Measurements from ENCODE around the gene DEK.
"Not testable (repeated sequence)": the region's sequence is repeated elsewhere in the genome, so short reads cannot be mapped to it uniquely, and the experiment has no call there.

Gene DEK, protein sequence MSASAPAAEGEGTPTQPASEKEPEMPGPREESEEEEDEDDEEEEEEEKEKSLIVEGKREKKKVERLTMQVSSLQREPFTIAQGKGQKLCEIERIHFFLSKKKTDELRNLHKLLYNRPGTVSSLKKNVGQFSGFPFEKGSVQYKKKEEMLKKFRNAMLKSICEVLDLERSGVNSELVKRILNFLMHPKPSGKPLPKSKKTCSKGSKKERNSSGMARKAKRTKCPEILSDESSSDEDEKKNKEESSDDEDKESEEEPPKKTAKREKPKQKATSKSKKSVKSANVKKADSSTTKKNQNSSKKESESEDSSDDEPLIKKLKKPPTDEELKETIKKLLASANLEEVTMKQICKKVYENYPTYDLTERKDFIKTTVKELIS

DNA sequence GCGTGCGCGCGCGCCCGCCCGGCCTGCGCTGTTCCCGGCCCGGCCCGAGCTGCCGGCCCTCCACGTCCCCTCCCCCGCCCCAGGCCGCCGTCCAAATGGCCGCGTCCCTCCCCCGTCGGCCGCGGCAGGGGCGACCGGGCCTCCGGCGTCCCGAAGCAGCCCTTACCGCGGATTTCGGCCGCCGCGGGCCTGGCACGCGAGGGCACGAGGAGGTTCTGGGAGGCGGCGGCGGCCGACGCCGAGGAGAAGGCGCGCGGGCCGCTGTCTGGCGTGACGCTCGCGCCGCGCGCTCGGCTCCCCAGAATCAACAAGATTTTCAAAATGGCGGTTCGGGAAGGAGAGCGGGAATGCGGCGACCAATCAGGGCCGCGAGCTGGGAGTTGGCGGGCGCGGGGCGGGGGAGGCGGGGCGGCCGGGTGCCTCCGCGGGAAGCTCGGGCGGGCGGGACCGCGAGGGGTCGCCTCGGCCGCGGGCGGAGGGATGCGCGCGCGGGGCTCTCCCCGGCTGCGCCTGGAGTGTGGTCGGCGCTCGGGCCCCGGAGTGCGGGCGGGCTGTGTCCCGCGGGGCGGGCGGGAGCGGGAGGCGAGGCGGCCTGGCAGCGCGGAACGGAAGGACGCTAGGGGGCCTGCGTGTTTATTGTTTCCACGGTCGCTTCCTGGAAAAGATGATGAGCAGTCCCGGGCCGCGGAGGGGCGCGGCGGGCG lies at the start of gene DEK:
Gene DEK (minus strand): TSS at position 312 of the 704 bp plus-strand sequence. CDS start 543 bp downstream, outside the sequence.
- peak within 1 kb of the TSS; percentile 90 for H3K27ac ChIP-seq (ENCODE audit: low read depth, low read length)
- peaks cover 8% of the 10 kb centered on the region; the same call in 1 of the 2 replicates for H3K27me3 ChIP-seq (ENCODE audit: control insufficient read depth, insufficient read depth, low read length)
- H3K9me3 ChIP-seq (ENCODE audit: control insufficient read depth, insufficient read depth, low read depth, low read length), result no peaks in the 10 kb centered on the region
- peaks cover 32% of the 10 kb centered on the region for H3K4me1 ChIP-seq (ENCODE audit: control insufficient read depth, insufficient read depth, low read length)
- H3K36me3 ChIP-seq (ENCODE audit: control insufficient read depth, insufficient read depth, low read length), result peaks cover 19% of the 10 kb centered on the region
- H3K9ac ChIP-seq (ENCODE audit: low read length), result peak within 1 kb of the TSS; percentile 98
- peak within 1 kb of the TSS; percentile 91 for H3K4me3 ChIP-seq (ENCODE audit: low read depth, low read length)

DNA sequence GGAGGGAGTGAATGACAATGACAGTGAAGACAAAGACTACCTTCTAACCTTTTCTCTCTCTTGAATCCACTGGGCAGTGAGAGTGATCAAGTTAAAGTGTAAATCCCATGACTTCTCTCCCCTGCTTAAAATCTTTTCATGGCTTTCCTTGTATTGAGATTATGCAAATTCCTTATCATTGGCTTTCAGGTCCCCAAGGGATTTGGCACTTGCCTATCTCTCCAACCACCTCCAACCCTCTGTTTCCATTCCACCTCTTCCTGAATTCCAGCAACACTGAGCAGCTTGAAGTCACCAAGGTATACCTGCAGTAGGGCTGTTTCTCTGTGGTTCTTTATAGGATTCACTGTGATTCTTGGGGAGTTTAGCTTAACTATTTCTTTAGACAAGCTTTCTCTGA lies 48.0 kb upstream of the DEK start:
- H3K27me3 ChIP-seq (ENCODE audit: control insufficient read depth, insufficient read depth, low read length), result no peaks in the 10 kb centered on the region
- H3K27ac ChIP-seq (ENCODE audit: low read depth, low read length), result no peak overlapping the region
- H3K4me3 ChIP-seq (ENCODE audit: low read depth, low read length), result no peak overlapping the region
- H3K36me3 ChIP-seq (ENCODE audit: control insufficient read depth, insufficient read depth, low read length), result no peaks in the 10 kb centered on the region
- H3K9me3 ChIP-seq (ENCODE audit: control insufficient read depth, insufficient read depth, low read depth, low read length), result peaks cover 16% of the 10 kb centered on the region
- H3K9ac ChIP-seq (ENCODE audit: low read length), result no peak overlapping the region
- no peaks in the 10 kb centered on the region for H3K4me1 ChIP-seq (ENCODE audit: control insufficient read depth, insufficient read depth, low read length)

DNA sequence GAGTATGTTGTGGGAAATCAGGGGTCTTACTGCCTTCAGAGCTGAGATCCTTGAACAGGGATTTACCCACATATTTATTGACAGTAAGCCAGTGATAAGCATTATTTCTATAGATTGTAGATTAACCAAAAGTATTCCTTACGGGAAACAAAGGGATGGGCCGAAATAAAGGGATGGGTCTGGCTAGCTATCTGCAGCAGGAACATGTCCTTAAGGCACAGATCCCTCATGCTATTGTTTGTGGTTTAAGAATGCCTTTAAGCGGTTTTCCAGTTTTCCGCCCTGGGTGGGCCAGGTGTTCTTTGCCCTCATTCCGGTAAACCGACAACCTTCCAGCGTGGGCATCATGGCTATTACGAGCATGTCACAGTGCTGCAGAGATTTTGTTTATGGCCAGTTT lies 45.7 kb upstream of the DEK start:
- H3K27me3 ChIP-seq (ENCODE audit: control insufficient read depth, insufficient read depth, low read length); H3K9ac ChIP-seq (ENCODE audit: low read length); H3K27ac ChIP-seq (ENCODE audit: low read depth, low read length); H3K4me1 ChIP-seq (ENCODE audit: control insufficient read depth, insufficient read depth, low read length); H3K4me3 ChIP-seq (ENCODE audit: low read depth, low read length); H3K36me3 ChIP-seq (ENCODE audit: control insufficient read depth, insufficient read depth, low read length): not testable (repeated sequence)
- H3K9me3 ChIP-seq (ENCODE audit: control insufficient read depth, insufficient read depth, low read depth, low read length), result peaks cover 16% of the 10 kb centered on the region

DNA sequence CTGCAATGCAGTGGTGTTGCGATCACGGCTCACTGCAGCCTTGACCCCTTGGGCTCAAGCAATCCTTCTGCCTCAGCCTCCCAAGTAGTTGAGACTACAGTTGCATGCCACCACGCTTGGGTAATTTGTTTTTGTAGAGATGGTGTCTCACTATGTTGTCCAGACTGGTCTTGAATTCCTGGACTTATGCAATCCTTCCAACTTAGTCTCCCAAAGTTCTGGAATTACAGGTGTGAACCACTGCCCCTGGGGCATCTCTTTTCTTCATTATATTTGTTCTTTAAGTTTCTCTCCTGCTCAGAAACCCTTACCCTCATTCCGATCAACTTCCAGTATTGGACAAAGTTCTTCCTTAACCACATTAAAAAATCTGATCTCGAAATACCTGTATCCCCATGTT lies 44.7 kb upstream of the DEK start:
- H3K27me3 ChIP-seq (ENCODE audit: control insufficient read depth, insufficient read depth, low read length), result no peaks in the 10 kb centered on the region
- H3K4me1 ChIP-seq (ENCODE audit: control insufficient read depth, insufficient read depth, low read length), result peaks cover 3% of the 10 kb centered on the region; the same call in 1 of the 2 replicates
- no peak overlapping the region for H3K4me3 ChIP-seq (ENCODE audit: low read depth, low read length)
- peaks cover 16% of the 10 kb centered on the region for H3K9me3 ChIP-seq (ENCODE audit: control insufficient read depth, insufficient read depth, low read depth, low read length)
- H3K27ac ChIP-seq (ENCODE audit: low read depth, low read length), result no peak overlapping the region
- no peaks in the 10 kb centered on the region for H3K36me3 ChIP-seq (ENCODE audit: control insufficient read depth, insufficient read depth, low read length)
- H3K9ac ChIP-seq (ENCODE audit: low read length), result no peak overlapping the region

DNA sequence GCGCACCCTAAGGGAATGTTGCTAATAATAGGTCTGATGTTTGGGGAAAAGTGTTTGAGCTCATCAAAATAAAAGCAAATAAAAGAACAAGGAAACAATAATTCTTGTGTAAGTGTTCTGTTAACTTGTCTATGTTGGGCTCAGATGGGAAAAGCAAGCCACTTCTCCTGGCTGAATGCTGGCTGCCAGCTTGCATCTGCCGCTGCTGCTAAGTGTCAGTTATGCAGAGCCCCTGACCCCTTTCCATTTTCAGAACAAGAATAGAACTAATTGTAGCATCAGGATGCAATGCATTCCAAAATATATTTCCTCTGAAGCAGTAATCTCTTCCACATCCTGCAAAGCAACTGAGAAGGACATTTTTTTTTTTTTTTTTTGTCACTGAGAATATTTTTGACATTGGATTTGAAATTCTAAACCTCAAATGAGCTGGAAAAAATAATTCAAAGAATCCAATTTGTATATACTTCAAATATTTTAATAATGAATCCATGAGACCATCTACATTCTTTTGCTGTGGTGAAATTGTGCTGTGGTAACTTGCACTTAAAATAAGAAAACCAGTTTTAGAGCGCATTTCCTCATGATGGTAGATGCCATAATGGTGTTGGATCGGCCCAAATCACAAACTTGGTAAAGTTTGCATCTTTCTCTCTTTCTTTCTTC lies 43.9 kb upstream of the DEK start:
- H3K9ac ChIP-seq (ENCODE audit: low read length), result no peak overlapping the region

DNA sequence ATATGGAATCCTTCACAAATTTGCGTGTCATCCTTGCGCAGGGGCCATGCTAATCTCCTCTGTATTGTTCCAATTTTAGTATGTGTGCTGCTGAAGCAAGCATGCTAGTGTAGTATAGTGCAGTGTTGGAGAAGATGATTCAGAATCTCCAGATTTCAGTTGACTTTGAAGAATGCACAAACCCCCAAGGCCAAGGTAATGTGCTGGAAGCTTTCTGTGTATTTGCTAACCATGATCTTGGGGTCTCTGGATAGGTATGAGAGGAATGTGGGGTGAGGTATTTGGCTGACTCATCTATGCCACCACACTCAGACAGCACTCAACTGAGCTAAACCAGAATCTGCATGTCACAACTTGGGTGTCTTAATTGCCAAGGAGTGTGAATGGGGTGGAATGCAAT lies 42.6 kb upstream of the DEK start:
- no peaks in the 10 kb centered on the region for H3K36me3 ChIP-seq (ENCODE audit: control insufficient read depth, insufficient read depth, low read length)
- peaks cover 3% of the 10 kb centered on the region; the same call in 1 of the 2 replicates for H3K4me1 ChIP-seq (ENCODE audit: control insufficient read depth, insufficient read depth, low read length)
- H3K9ac ChIP-seq (ENCODE audit: low read length), result no peak overlapping the region
- H3K27me3 ChIP-seq (ENCODE audit: control insufficient read depth, insufficient read depth, low read length), result no peaks in the 10 kb centered on the region
- H3K9me3 ChIP-seq (ENCODE audit: control insufficient read depth, insufficient read depth, low read depth, low read length), result peaks cover 16% of the 10 kb centered on the region
- no peak overlapping the region for H3K27ac ChIP-seq (ENCODE audit: low read depth, low read length)
- H3K4me3 ChIP-seq (ENCODE audit: low read depth, low read length), result no peak overlapping the region

More for the DNA sequence above, 43.9 kb upstream of the DEK start:
- Histone ChIP-seq H3K4me1 (ENCODE audit: control insufficient read depth, insufficient read depth, low read length) (peaks cover 3% of the 10 kb centered on the region; the same call in 1 of the 2 replicates), H3K4me3 (ENCODE audit: low read depth, low read length) (no peak overlapping the region), H3K27me3 (ENCODE audit: control insufficient read depth, insufficient read depth, low read length) (no peaks in the 10 kb centered on the region), H3K36me3 (ENCODE audit: control insufficient read depth, insufficient read depth, low read length) (no peaks in the 10 kb centered on the region), H3K27ac (ENCODE audit: low read depth, low read length) (no peak overlapping the region), H3K9me3 (ENCODE audit: control insufficient read depth, insufficient read depth, low read depth, low read length) (peaks cover 16% of the 10 kb centered on the region)

DNA sequence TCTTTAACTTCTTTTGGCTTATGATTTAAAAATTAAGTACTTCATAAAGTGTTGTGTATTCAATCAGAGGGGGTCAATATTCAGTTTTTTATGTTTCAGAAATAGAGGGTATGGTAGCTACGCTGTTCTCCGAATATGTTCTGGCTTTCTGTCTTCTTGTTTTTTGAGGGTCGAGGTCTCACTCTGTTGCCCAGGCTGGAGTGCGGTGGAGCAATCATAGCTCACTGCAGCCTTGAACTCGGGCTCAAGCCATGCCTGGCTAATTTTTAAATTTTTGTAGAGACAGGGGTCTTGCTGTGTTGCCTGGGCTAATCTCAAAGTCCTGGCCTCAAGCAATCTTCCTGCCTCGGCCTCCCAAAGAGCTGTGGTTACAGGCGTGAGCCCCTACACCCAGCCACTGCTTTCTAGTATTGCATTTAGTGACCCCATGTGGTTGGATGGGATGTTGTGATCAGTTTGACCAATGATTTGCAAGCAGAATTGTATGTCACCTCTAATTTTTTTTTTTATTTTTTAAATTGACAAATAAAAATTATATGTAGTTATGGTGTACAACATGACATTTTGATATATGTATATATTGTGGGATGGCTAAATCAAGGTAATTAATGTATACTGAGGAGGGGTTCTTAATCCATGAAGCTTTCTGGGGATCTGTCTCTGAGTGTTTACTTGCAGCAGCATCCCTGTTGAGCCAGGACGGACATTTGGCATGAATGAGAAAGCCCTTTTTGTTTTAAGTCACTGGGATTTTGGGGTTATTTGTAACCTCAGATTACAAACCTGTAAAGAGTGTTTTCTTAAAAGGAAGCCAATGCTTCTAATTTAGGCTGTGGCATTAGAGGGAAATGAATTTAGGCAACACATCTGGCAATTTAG lies 38.5 kb upstream of the DEK start:
- Histone ChIP-seq H3K36me3 (ENCODE audit: control insufficient read depth, insufficient read depth, low read length) (no peaks in the 10 kb centered on the region), H3K27me3 (ENCODE audit: control insufficient read depth, insufficient read depth, low read length) (no peaks in the 10 kb centered on the region), H3K27ac (ENCODE audit: low read depth, low read length) (no peak overlapping the region), H3K9ac (ENCODE audit: low read length) (no peak overlapping the region), H3K4me1 (ENCODE audit: control insufficient read depth, insufficient read depth, low read length) (peaks cover 3% of the 10 kb centered on the region; the same call in 1 of the 2 replicates), H3K4me3 (ENCODE audit: low read depth, low read length) (no peak overlapping the region), H3K9me3 (ENCODE audit: control insufficient read depth, insufficient read depth, low read depth, low read length) (no peaks in the 10 kb centered on the region)

DNA sequence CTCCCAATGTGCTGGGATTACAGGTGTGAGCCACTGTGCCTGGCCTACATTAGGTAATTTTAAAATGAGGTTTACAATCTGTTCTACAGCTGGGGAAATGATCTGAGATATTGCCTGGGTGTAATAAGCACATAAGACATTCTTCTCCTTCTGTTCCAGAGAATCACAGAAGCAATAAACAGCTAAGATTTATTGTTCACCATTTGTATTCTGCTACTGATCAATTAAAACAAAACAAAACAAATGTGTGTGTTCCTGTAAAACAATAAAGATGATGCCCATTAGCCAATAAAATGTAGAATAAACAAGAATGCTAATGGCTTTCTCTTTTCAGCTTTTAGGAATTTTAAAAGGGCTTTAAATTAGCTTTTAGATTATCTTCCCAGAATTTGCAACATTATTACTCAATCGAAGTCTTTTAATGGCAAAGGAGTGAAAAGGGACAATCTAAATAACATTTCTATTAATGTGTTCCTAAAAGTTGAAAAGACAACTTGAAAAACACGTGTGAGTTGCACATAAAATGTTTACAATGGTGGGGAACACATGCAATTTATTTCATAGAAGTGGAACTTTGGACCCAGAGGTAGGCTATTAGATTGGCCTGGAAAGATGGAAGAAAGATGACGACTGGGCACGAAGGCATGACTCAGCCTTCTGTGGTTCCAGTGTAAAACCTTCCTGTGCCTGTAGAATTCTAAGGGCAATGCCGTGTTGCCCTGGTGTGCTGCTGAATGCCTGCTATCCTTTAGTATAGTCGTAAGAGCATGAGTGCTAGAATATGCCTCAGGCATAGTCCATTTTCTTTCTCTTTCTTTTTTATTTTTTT lies 29.0 kb upstream of the DEK start:
- peaks cover 6% of the 10 kb centered on the region; the same call in 1 of the 2 replicates for H3K4me1 ChIP-seq (ENCODE audit: control insufficient read depth, insufficient read depth, low read length)
- H3K4me3 ChIP-seq (ENCODE audit: low read depth, low read length), result no peak overlapping the region
- no peaks in the 10 kb centered on the region for H3K9me3 ChIP-seq (ENCODE audit: control insufficient read depth, insufficient read depth, low read depth, low read length)
- no peak overlapping the region for H3K9ac ChIP-seq (ENCODE audit: low read length)
- no peak overlapping the region for H3K27ac ChIP-seq (ENCODE audit: low read depth, low read length)
- no peaks in the 10 kb centered on the region for H3K36me3 ChIP-seq (ENCODE audit: control insufficient read depth, insufficient read depth, low read length)
- H3K27me3 ChIP-seq (ENCODE audit: control insufficient read depth, insufficient read depth, low read length), result no peaks in the 10 kb centered on the region

DNA sequence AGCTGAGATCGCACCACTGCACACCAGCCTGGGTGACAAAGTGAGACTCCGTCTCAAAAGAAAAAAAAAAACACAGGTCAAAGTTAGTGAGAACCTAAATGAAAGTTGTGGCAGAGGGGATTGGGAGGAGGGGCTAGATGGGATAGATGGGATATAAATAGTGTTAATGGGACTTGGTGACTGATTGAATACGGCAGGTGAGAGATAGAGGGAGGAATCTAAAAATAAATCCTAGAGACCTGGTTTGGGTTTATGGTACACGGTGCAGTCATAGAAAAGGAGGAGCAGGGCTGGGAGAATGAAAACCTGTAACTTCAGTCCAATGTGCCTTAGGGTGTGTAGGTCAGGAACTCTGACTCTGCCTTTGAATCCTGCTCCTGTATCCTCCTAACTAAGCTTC lies 25.0 kb upstream of the DEK start:
- H3K27me3 ChIP-seq (ENCODE audit: control insufficient read depth, insufficient read depth, low read length), result no peaks in the 10 kb centered on the region
- H3K9me3 ChIP-seq (ENCODE audit: control insufficient read depth, insufficient read depth, low read depth, low read length), result no peaks in the 10 kb centered on the region
- no peak overlapping the region for H3K4me3 ChIP-seq (ENCODE audit: low read depth, low read length)
- peaks cover 3% of the 10 kb centered on the region for H3K4me1 ChIP-seq (ENCODE audit: control insufficient read depth, insufficient read depth, low read length)
- H3K9ac ChIP-seq (ENCODE audit: low read length), result no peak overlapping the region
- H3K27ac ChIP-seq (ENCODE audit: low read depth, low read length), result no peak overlapping the region
- H3K36me3 ChIP-seq (ENCODE audit: control insufficient read depth, insufficient read depth, low read length), result no peaks in the 10 kb centered on the region

DNA sequence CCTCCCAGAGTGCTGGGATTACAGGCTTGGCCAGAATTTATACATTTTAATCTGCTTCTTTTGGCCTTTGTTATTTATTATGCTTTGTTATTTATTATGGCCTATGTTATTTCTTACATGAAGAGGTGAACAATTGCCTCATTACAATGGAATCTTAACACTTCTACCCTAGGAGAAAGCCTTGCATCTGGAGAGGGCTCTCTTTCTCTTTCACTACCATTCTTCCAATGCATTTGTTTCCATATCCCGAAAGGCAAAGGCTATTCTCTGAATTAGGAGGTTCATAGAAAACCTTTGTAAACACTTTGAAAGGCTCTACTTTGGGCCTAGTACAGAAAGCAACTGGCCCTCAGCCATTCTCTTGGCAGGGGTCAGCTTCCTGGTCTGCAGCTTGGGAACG lies 19.9 kb upstream of the DEK start:
- Histone ChIP-seq H3K4me1 (ENCODE audit: control insufficient read depth, insufficient read depth, low read length) (peaks cover 5% of the 10 kb centered on the region), H3K27me3 (ENCODE audit: control insufficient read depth, insufficient read depth, low read length) (peaks cover 4% of the 10 kb centered on the region), H3K27ac (ENCODE audit: low read depth, low read length) (no peak overlapping the region), H3K36me3 (ENCODE audit: control insufficient read depth, insufficient read depth, low read length) (no peaks in the 10 kb centered on the region), H3K9ac (ENCODE audit: low read length) (no peak overlapping the region), H3K4me3 (ENCODE audit: low read depth, low read length) (no peak overlapping the region), H3K9me3 (ENCODE audit: control insufficient read depth, insufficient read depth, low read depth, low read length) (no peaks in the 10 kb centered on the region)

All from HUES6 (cell line).